ENCODE measurements around the gene GZF1. TPM values are rescaled to one million over a fixed set of nuclear protein-coding genes. Genes with fewer than 3 reads are reported as not detected.

Gene GZF1
- polyA plus RNA-seq, 1 of the 3 experiments (the other 2 are of a cell fraction) = 20.6 TPM

DNA sequence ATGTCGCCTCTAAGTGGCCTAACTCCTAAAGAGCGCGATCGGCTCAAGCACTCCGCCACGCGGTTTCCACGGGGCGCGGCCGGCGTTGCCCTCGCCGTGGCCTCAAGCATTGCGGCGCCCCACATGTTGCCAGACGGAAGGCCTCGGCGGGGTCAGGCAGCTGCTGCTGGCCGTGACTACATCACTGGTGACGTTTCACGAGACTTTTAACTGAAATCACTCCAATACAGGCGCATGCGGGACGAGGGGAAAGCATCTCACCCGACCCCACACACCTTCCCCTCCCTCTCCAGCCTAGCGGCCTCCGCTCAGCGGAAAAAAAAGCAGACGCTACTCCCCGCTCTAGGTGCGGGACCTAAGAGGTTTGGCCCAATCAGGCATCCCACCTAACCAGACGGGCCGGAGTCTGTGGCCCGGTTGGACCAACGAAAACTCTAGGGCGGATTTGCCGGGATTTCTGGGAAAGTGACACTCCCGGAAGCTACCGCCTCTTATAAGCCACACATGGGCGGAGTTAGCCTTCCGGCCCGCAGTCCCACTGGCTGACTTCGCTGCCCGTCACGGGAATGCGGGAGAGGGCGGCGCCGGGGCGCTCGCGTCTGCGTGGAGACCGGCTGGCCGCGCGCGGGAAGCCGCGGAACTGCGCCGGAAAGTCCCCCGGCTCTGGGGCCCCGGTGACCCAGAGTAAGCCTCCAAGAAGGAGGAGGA lies 11.6 kb upstream of the GZF1 start, which contains the start of gene NXT1 (continued):
- TF ChIP-seq, protein P1, sequence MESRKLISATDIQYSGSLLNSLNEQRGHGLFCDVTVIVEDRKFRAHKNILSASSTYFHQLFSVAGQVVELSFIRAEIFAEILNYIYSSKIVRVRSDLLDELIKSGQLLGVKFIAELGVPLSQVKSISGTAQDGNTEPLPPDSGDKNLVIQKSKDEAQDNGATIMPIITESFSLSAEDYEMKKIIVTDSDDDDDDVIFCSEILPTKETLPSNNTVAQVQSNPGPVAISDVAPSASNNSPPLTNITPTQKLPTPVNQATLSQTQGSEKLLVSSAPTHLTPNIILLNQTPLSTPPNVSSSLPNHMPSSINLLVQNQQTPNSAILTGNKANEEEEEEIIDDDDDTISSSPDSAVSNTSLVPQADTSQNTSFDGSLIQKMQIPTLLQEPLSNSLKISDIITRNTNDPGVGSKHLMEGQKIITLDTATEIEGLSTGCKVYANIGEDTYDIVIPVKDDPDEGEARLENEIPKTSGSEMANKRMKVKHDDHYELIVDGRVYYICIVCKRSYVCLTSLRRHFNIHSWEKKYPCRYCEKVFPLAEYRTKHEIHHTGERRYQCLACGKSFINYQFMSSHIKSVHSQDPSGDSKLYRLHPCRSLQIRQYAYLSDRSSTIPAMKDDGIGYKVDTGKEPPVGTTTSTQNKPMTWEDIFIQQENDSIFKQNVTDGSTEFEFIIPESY (IDR thresholded peaks at IDR 0.05; ENCODE audit: borderline replicate concordance, low read depth) = peak; percentile 9; the same call in 1 of the 2 replicates
- TF ChIP-seq, protein P2, sequence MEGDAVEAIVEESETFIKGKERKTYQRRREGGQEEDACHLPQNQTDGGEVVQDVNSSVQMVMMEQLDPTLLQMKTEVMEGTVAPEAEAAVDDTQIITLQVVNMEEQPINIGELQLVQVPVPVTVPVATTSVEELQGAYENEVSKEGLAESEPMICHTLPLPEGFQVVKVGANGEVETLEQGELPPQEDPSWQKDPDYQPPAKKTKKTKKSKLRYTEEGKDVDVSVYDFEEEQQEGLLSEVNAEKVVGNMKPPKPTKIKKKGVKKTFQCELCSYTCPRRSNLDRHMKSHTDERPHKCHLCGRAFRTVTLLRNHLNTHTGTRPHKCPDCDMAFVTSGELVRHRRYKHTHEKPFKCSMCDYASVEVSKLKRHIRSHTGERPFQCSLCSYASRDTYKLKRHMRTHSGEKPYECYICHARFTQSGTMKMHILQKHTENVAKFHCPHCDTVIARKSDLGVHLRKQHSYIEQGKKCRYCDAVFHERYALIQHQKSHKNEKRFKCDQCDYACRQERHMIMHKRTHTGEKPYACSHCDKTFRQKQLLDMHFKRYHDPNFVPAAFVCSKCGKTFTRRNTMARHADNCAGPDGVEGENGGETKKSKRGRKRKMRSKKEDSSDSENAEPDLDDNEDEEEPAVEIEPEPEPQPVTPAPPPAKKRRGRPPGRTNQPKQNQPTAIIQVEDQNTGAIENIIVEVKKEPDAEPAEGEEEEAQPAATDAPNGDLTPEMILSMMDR (IDR thresholded peaks at IDR 0.05) = no peak
- TF ChIP-seq, protein P3, sequence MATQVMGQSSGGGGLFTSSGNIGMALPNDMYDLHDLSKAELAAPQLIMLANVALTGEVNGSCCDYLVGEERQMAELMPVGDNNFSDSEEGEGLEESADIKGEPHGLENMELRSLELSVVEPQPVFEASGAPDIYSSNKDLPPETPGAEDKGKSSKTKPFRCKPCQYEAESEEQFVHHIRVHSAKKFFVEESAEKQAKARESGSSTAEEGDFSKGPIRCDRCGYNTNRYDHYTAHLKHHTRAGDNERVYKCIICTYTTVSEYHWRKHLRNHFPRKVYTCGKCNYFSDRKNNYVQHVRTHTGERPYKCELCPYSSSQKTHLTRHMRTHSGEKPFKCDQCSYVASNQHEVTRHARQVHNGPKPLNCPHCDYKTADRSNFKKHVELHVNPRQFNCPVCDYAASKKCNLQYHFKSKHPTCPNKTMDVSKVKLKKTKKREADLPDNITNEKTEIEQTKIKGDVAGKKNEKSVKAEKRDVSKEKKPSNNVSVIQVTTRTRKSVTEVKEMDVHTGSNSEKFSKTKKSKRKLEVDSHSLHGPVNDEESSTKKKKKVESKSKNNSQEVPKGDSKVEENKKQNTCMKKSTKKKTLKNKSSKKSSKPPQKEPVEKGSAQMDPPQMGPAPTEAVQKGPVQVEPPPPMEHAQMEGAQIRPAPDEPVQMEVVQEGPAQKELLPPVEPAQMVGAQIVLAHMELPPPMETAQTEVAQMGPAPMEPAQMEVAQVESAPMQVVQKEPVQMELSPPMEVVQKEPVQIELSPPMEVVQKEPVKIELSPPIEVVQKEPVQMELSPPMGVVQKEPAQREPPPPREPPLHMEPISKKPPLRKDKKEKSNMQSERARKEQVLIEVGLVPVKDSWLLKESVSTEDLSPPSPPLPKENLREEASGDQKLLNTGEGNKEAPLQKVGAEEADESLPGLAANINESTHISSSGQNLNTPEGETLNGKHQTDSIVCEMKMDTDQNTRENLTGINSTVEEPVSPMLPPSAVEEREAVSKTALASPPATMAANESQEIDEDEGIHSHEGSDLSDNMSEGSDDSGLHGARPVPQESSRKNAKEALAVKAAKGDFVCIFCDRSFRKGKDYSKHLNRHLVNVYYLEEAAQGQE (IDR thresholded peaks at IDR 0.05; ENCODE audit: low read depth, low read length) = no peak

DNA sequence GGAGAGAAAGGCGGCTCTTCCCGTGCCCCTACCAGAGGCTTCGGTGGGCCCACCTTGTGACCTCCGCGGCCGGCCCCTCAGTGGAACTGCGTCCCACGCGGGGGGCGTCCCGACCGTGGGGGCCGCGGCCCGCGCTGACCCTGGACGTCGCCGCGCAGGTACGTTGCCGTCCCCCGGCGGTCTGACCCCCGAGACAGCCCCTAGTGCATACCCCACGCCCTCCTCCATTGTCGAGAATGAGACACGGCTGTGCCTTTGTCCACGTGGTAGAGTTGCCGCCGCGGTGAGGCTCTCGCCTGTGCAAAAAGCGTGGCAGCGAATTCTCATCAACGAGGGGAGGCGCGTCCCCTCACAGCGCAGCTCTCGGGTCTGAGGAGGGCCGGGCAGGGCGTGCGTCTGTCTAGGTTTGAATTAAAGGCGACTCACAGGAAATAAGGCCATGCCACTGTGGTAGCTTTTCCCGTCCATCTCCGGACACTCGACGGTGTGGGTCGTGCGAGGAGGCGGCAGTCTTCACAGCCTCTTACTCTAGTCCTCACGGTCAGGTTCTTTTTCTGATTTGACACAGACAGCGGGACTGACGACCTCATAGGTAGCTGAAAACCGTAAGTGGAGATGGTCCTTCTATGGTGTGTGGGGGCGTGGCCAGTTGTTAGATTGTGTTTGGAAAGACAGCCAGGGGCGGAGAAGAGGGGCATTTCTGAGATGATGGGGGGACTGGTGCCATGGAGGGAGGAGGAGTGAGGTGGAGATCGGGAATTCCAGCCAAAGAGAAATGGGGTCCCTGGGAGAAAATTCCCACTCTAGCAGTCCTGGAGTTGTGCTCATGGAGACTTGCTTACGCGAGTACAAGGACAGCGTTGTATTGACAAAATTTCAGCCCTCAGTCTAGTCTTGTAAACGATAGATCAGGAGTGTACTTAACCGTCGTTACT lies 10.8 kb upstream of the GZF1 start:
- POLR2A ChIA-PET = interaction anchor here (1.3 to 2.0 kb wide), 4 partner anchors 8 to 70 kb away, joined by 5 to 11 read pairs (median 8); partner anchors contain the start of genes GZF1 and NAPB
- DNase-seq = peak; percentile 56
- Histone ChIP-seq H3F3A (replicated peaks; ENCODE audit: insufficient read depth) (peaks cover 19% of the 10 kb centered on the region), H3K9me2 (no peaks in the 10 kb centered on the region), H2AFZ (ENCODE audit: low read depth) (peak overlapping the region; percentile 81), H3K9ac (peak overlapping the region; percentile 97), H3K4me2 (peak overlapping the region; percentile 97), H3K27me3 (ENCODE audit: insufficient read depth) (no peaks in the 10 kb centered on the region), H3K9me3 (no peaks in the 10 kb centered on the region), H4K20me1 (ENCODE audit: insufficient read depth) (peaks cover 17% of the 10 kb centered on the region), H3K36me3 (replicated peaks in 1 of 2; ENCODE audit: control insufficient read depth in 1 of 2, insufficient read depth in 2 of 2, low read length in 1 of 2) (peaks cover 21 to 24% of the 10 kb centered on the region in 2 experiments), H3K79me2 (ENCODE audit: insufficient read depth) (peaks cover 54% of the 10 kb centered on the region), H3K4me1 (ENCODE audit: control insufficient read depth in 1 of 2, insufficient read depth in 2 of 2, low read depth in 1 of 2, low read length in 1 of 2) (peaks cover 5 to 11% of the 10 kb centered on the region in 2 experiments; a peak in 3 of 4 replicates), H3K4me3 (ENCODE audit: low read depth in 2 of 2, low read length in 1 of 2) (peak overlapping the region; percentile 93 to 99), H3K27ac (ENCODE audit: low read depth in 2 of 2, low read length in 1 of 2) (peak overlapping the region; percentile 65 to 99)
- CTCF ChIA-PET = interaction anchor here (1.5 to 2.2 kb wide), 2 partner anchors 11 to 69 kb away, joined by 3 to 23 read pairs; no protein-coding TSS in a partner anchor
- WGBS (ENCODE audit: low lambda C conversion rate) = 2% methylated on average over 27 of the region's 64 CpGs
- TF ChIP-seq FOSL2 (IDR thresholded peaks at IDR 0.05; ENCODE audit: borderline replicate concordance, low read depth) = no peak
- TF ChIP-seq EP300 (IDR thresholded peaks at IDR 0.05; ENCODE audit: borderline replicate concordance in 1 of 2, low read depth in 1 of 2, low read length in 1 of 2) = no peak
- TF ChIP-seq CHD2 (IDR thresholded peaks at IDR 0.05; ENCODE audit: low read length, partially characterized antibody) = no peak
- no peak for TF ChIP-seq NFIC (IDR thresholded peaks at IDR 0.05; ENCODE audit: borderline replicate concordance)
- TF ChIP-seq, protein P4, sequence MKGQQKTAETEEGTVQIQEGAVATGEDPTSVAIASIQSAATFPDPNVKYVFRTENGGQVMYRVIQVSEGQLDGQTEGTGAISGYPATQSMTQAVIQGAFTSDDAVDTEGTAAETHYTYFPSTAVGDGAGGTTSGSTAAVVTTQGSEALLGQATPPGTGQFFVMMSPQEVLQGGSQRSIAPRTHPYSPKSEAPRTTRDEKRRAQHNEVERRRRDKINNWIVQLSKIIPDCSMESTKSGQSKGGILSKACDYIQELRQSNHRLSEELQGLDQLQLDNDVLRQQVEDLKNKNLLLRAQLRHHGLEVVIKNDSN (IDR thresholded peaks at IDR 0.05; ENCODE audit: borderline replicate concordance, low read depth) = peak; percentile 33; the same call in 1 of the 2 replicates
- no peak for TF ChIP-seq FOXM1 (IDR thresholded peaks at IDR 0.05; ENCODE audit: low read depth)
- TF ChIP-seq RFX5 (IDR thresholded peaks at IDR 0.05; ENCODE audit: low read length) = no peak
- TF ChIP-seq MXI1 (IDR thresholded peaks at IDR 0.05; ENCODE audit: low read depth, low read length) = peak; percentile 97
- TF ChIP-seq YY1 (IDR thresholded peaks at IDR 0.05; ENCODE audit: low read depth) = no peak
- TF ChIP-seq FOXJ3 (CRISPR knock-in tag; IDR thresholded peaks at IDR 0.05) = no peak
- TF ChIP-seq, protein P5, sequence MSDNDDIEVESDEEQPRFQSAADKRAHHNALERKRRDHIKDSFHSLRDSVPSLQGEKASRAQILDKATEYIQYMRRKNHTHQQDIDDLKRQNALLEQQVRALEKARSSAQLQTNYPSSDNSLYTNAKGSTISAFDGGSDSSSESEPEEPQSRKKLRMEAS (IDR thresholded peaks at IDR 0.05; ENCODE audit: low read depth) = peak; percentile 81
- TF ChIP-seq, protein P6, sequence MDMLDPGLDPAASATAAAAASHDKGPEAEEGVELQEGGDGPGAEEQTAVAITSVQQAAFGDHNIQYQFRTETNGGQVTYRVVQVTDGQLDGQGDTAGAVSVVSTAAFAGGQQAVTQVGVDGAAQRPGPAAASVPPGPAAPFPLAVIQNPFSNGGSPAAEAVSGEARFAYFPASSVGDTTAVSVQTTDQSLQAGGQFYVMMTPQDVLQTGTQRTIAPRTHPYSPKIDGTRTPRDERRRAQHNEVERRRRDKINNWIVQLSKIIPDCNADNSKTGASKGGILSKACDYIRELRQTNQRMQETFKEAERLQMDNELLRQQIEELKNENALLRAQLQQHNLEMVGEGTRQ (IDR thresholded peaks at IDR 0.05; ENCODE audit: borderline replicate concordance, low read depth, low read length) = no peak

All from SK-N-SH (cell line).